NCI-H2107 (cell line): ENCODE data around the gene WNT9A.
"Not testable (repeated sequence)": the region's sequence is repeated elsewhere in the genome, so short reads cannot be mapped to it uniquely, and the experiment has no call there.

ENCODE experiments used
- DNase-seq: peaks from one replicate; lab custom pipeline; 2025; lab: John Stamatoyannopoulos, UW

The WNT9A gene

DNA sequence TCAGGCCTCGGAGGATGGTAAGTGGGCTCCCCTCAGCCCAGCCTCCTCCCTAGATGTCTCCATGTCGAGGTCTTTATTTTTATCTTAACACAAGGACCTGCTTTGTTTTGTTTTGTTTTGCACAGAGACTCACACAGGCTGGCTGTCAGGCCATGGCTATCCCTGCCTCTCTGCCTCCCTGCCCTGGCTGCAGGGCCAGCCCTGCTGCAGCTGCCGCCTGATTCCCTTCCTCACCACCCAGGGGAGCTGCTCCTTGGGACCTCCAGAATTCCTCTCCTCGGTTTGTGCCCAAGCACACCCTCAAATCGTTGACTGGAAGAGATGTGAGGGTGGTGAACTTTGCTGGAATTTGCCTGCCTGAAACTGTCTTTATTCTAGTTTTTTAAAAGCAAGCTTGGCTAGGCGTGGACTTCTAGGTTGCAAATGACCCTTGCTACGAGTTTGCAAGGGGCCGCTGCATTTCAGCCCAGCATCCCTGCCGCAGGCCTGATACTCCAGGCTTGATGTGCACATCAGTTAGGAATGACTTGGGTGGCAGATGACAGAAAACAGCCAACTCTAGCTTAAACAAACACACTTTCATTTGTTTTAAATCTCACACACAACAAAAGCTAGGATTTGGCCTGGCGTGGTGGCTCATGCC, 37.1 kb downstream of the WNT9A start:
- DNase-seq, result no peak

DNA sequence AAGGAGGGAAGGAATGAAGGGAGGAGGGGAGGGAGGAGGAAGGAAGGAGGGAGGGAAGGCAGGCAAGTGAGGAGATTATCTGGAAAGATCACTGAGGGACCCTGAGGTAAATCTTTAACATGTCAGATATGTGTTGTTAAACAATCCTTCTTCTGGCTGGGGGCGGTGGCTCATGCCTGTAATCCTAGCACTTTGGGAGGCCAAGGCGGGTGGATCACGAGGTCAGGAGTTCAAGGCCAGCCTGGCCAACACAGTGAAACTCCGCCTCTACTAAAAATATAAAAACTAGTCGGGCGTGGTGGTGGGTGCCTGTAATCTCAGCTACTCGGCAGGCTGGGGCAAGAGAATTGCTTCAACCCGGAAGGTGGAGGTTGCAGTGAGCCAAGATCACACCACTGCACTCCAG, 37.8 kb downstream of the WNT9A start:
- not testable (repeated sequence) for DNase-seq

DNA sequence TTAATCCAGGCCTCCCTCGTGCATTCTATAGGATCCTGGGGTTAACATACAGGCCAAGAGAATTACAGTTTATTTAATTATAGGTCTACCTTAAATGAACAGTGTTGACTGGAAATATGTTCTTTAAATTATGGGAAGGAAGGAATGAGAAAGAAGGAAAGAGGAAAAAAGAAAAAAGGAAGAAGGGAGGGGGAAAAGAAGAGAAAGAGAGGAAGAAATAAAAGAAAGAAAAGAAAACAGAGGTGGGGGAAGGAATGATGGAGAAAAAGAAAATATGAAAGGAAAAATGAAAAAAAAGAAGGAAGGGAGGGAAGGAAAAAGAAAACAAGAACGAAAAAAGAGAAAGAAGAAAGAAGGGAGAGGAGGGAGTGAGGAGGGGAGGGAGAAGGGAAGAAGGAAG, 38.5 kb downstream of the WNT9A start:
- DNase-seq, result no peak

DNA sequence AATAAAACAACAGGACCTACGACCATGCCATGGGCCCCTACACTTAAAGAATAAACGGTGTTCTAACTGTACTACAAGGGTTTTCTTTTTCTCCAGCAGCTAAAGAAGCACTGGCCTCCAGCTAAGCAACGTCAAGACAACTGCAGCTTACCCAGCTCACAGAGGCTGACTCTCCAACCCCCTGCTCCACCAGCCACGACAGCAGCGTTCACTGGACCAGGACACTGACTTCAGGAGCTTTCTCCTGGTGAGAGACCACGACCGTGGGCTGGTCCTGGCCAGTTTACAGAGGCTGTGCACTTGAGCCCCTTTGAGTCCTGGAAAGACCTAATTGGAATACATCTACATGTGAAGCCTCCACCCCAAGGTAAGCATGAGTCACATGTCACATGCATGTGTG, 39.4 kb downstream of the WNT9A start:
- no peak for DNase-seq

DNA sequence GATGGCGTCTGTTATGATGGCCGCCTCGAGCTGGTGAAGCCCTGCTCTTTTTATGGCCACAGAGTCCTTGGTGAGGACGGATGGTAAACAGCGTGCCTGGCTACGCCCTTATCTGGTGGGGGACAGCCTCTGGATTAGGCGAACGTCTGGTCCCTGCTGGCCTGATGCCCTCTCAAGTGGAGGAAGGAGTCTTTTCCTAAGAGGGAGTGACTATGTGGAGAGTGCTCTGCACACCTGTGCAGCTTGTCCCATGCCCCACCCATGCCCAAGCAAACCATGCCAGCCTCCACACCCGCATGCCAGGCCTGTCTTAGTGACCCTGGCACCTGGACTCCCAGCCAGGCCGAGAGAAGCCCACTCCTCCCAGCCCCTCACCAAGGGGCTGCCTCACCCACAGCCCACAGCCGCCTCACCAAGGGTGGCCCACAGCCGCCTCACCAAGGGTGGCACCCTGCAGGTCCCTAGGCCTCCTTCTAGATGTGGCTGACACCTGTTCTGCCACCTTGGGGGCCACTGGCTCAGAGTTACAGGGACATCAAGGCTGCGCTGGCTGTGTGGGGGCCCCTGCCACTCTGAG, 40.2 kb downstream of the WNT9A start:
- no peak for DNase-seq

DNA sequence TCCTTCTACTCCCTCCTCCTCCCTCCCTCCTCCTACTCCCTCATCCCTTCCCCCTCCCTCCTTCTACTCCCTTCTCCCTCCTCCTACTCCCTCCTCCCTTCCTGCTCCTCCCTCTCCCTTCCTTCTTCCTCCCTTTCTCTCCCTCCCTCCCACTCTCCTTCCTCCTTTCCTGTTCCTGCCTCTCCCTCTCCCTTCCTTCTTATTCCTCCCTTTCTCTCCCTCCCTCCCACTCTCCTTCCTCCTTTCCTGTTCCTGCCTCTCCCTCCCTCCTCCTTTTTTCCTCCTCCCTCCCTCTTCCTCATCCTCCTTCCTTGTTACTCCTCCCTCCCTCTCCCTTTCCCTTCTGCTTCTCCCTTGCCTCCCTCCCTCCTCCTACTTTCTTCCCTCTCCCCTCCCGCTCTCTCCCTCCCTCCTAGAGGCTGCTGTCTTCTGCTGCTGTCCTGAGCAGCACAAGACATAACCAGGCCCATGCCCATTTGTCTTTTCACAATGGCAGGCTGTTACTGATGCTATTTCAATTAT, 41.1 kb downstream of the WNT9A start:
- DNase-seq, result no peak

DNA sequence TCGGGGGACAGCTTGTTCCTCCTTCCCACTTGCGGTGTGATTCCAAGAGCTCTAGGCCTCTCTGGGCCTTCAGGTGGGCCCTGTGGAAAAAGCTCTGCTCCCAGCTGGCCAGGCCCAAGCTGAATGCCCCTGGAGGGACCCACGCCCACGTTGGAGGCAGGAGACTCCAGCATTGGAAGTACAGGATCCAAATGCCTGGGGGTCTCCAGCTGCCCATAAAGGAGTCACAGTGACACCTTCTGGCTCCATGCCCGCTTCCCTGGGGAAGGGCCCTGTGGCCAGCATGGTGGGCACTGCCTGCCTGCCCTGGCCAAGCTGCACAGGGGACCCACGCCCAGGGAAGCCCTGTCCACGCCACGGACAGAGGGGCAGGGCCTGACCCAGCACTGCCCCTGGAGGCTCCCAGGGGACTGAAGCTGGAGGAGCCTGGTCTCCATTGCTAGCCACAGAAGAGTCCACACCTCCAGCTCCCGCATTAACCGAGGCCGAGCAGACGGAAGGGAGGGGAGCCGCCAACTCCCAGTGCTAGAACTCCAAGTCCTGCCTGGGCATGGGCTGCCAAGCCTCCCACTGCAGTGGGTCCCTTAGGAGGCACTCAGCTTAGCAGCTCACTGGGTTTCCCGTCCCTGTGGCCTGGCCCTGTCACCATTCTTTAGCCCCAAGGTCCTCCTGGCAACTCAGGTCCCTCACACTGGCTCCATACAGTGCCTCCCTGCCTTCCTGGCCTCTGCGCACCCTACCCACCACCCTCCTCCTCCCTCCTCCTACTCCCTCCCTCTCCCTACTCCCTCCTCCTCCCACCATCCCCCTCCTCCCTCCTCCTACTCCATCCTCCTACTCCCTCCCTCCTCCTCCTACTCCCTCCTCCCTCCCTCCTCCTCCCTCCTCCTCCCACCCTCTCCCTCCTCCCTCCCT, 41.9 kb downstream of the WNT9A start:
- DNase-seq, result no peak

DNA sequence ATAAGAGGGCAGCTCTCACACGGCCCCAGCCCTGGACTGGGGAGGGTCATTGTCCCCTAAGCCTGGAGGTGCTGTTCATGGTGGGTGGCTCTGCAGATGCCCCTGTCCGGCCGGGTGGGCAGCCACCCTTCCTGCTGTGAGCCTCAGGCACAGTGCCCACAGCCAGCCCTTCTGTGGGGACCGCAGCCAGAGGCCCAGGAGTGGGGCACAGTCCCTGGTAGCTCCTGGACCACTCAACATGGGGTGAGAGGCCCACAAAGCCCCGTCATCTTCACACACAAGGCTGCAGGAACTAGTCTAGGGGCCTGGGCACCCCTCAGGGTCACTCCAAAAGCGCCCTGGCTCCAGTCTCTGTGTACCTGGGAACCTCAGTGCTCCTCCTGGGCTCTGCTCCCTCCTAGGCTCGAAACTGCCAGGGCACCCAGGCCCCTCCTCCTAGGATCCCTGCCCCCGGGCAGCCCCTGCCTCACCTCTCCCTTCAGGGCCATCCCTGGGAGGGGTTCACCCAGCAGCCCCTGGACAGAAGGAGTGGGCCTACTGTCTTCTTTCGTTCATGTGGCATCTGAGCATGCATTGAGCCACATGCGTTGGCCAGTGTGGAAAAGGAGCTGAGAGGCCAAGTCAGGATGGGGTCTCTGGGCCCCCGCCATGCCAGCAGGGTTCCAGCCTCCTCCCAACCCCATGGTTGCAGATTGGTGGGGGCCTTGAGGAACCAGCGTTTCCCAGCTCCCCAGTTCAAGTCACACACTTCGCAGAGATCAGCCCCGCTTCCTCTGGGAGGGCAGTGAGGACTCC, 43.0 kb downstream of the WNT9A start:
- DNase-seq, result no peak

DNA sequence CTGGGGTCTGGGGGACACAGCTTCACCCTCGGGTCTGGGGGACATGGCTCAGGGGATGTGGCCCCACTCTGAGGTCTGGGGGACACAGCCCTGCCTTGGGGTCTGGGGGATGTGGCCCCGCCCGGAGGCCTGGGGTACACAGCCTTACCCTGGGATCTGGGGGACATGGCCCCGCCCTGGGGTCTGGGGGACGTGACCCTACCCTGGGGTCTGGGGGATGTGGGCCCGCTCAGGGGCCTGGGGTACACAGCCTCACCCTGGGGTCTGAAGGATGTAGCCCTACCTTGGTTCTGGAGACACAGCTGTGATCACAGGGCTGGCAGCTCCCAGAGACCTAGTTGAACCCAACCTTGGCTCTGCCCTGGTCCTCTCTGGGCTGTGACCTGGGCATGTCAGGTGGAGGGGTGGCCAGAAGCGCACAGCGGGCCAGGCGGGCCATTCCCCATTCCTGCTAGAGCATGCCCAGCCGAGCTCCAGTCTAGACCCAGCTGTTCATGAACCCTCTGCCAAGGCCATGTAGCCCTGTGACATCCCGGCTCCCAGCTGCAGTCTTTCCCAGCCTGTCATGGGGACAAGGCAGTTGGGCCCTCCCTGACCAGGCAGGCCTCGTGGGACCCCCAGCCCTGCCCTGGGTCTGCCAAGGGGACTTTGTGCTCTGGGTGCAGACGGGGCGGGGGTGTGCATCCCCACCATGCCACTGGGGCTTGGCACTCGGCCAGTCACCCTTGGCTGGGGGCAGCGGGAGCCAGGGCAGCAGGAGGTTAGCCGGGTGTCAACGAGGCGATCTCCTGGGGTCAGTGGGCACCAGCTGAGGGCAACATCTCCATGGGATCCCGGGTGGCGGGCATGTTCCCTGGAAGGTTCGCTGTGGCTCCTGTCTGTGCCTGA, 43.9 kb downstream of the WNT9A start:
- DNase-seq, result no peak

DNA sequence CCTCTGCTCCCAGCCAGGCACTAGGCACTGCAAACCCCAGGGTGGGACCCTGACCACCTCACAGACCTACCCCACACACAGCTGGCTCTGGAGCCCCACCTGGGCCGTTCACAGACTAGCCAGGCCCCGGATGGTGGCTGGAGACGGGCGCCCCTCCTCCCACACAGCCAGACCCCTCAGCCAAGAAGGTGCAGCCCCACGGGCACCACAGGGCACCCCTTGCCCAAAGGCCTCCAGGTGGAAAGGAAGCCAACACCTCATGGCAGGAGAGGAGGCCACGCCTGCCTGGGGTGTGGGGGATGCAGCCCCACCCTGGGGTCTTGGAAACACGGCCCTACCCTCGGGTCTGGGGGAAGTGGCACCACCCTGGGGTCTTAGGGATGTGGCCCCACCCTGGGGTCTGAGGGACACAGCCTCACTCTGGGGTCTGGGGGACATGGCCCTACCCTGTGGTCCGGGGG, 44.6 kb downstream of the WNT9A start:
- no peak for DNase-seq

DNA sequence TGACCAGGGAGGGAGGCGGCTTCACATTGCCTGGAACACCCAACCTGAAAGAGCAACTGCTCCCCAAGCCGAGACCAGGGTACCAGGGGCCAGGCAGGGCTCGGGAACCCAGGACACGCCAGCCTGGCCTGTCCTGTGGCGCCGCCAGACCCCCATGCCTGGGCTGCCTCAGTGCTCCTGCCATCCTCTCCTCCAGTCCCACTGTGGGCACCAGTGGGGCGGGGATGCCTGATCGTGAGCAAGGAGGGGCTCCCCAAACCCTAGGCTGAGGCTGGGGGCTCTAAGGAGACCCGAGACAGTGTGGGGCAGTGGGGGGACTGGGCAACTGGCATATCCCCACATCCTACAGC, 45.1 kb downstream of the WNT9A start:
- DNase-seq, result no peak

DNA sequence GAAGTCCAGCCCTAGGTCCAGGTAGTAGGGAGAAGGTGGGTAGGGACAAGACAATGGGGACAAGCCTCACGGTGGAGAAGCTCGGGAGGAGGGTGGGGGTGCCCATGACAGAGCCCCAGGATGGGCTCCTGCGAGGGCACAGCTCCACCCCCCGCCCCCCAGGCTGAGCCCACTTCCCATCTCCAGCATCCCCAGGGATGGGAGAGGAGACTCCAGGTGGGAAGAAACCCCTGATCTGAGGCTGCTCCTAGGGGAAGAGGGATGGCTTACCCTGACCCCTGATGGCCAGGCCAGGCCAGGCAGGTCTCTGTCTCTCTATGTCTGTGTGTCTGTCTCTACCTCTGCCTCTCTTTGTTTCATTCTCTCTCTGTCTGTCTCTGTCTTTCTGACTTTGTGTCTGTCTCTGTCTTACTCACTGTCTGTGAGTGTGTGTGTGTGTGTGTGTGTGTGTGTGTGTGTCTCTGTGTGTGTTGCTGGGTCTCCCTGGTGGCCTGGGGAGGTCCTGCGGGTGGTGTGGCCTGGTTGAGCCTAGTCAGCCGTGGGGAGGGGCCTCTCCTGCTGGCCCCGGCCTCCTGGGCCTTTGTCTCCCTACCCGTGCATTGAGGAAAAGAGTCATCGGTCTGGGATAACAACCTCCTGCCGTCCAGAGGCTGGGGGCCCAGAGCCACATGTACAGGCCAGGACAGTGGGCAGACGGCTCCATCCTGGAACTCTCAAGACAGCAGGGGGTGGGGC, 45.7 kb downstream of the WNT9A start:
- no peak for DNase-seq

DNA sequence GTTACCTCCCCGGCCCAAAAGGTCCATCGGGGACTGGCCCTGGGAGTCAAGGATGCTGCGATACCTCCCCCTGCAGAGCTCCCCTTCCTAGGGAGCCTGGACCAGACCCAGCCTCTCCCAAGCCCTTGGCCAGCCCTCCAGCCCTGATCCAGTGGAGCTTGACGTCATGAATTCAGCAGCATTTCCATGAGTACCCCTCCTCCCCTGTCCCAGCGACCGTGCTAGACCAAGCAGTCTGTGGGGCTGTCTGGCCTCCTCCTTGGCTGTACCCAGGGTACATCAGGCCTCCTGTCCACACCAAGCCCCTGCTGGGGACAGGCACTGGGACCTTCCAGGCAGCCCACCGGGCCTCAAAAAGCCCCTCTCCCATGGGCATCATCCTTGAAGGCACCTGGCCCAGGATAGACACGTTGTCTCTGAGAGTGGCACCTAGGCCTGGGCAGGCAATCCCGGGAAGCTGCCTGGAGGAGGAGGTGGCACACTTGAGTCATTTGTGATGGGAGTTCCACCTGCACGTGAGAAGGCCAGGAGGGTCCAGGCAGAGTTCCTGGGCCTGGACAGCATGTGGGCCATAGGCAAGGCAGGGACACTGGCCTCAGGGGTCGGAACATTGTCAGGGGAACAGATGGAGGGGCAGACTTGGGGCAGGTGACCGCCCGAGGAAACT, 46.4 kb downstream of the WNT9A start:
- no peak for DNase-seq

DNA sequence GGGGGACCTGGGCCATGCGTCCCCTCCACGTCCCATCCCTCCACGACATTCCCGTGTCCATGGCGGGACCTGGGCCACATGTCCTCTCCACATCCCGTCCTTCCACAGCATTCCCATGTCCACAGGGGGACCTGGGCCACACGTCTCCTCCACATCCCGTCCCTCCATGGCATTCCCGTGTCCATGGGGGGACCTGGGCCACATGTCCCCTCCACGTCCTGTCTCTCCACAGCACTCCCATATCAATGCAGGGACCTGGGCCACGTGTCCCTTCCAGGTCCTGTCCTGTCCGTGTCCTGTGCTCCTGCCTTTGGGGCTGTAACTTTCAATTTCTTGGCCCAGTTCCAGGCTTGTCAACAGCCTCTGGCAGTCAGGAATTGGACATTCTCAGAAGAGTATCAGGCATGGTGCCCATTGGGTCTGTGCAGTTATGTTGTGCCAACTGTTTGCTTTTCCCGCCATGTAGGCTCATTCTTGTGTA, 47.1 kb downstream of the WNT9A start:
- DNase-seq, result no peak

DNA sequence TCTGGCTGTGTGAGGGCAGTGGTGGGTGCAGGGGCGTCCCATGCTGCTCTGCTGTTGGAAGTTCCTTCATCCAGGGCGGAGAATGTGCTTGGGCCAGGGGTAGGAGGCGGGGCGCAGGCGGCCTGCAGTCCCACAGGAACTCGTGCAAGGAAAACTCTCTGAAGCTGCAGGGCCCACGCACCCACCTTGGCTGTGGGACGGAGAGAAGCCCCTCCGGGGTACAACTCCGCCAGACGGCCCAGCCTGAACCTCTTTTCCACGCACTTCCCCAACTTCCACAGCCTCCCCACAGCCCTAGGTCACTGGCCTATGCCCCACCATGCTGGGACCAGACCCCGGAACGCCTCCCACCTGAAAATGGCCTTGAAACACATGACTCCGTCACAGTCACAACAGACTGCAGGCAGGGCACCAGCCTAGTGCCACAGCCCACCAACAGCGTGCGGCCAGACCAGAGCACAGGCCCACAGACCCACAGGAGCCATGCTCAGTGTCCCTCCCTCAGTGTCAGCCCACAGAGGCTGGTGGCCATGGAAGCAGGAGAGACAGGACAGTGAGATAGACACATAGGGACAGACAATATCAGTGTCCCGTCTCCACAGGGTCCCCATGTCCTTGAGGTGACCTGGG, 47.8 kb downstream of the WNT9A start:
- no peak for DNase-seq

DNA sequence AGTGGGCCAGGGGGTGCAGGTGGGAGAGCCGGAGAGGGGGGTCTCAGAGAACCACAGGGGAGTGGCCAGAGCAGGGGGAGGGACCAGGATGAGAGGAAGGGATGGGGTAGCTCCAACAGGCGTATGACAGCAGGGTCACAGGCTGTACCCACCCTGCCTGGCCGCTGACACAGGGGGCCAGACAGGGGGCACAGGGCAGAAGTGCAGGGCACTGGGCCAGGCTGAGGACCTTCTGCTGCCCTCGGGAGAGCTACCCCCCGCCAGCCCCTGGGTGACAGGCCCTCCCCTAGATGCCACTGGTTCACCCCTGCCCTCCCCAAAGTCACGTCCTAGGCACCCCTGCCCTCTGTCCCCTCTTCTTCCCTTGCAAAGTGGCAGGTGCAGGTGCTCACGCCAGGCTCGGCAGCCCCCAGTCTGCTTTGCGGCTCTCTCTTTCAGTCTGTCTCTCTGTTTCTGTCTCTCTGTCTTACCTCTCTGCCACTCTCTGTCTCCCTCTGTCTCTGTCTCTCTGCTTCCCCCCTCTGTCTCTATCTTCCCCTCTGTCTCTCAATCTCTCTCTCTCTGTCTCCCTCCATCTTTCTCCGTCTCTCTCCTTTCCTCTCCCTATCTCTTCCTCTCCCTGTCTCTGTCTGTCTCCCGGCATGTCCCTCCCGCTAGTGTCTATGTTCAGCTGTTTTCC, 48.5 kb downstream of the WNT9A start:
- no peak for DNase-seq

DNA sequence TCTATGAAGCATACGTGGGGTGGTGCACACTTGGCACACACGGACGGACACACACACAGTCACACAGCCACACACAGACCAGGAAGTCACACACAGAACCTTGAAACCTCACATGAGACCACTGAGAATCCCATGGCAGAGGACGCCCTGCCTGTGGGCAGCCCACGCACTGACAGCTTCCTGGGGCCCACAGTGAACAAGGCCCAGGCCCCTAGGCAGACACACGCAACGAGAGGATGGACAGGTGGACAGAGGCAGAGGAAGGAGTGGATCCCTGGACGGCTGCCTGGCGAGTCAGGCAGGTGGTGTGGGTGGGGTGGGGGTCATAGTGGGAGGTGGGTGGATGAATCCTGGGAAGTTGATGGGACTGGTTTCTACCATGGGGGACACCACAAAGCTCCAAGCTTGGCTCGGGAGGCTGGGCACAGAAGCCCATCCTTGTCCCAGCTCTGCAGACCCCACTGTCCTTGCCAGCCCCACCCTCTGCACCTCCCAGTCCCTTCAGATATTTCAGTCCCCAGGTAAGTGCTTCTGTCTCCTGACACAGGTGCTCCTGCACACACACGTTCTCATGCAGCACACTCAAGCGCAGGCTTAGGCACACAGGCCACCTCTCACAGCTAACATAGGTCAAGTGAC, 49.1 kb downstream of the WNT9A start:
- DNase-seq, result no peak
